IPS-15b (cell line): ENCODE results near the gene TTC21A.

Experiments used
- H3K27me3 ChIP-seq: one replicate; pipeline ENCODE4 v1.6.1; 2013; ENCODE audit warnings: low read length; ENCODE audit not compliant: control insufficient read depth, insufficient read depth
- H3K36me3 ChIP-seq: one replicate; pipeline ENCODE4 v1.6.1; 2013; ENCODE audit warnings: low read length; ENCODE audit not compliant: control insufficient read depth, insufficient read depth
- H3K4me1 ChIP-seq: one replicate; pipeline ENCODE4 v1.6.1; 2013; ENCODE audit warnings: mild to moderate bottlenecking, low read length; ENCODE audit not compliant: control insufficient read depth, insufficient read depth
- H3K4me3 ChIP-seq: one replicate; pipeline ENCODE4 v1.5.1; 2013; ENCODE audit warnings: low read depth, low read length
- H3K9ac ChIP-seq: one replicate; pipeline ENCODE4 v1.6.1; 2013; ENCODE audit warnings: low read depth, mild to moderate bottlenecking, low read length
- H3K9me3 ChIP-seq: one replicate; pipeline ENCODE4 v1.6.1; 2013; ENCODE audit warnings: mild to moderate bottlenecking, low read length; ENCODE audit not compliant: control insufficient read depth, insufficient read depth

The TTC21A gene

DNA sequence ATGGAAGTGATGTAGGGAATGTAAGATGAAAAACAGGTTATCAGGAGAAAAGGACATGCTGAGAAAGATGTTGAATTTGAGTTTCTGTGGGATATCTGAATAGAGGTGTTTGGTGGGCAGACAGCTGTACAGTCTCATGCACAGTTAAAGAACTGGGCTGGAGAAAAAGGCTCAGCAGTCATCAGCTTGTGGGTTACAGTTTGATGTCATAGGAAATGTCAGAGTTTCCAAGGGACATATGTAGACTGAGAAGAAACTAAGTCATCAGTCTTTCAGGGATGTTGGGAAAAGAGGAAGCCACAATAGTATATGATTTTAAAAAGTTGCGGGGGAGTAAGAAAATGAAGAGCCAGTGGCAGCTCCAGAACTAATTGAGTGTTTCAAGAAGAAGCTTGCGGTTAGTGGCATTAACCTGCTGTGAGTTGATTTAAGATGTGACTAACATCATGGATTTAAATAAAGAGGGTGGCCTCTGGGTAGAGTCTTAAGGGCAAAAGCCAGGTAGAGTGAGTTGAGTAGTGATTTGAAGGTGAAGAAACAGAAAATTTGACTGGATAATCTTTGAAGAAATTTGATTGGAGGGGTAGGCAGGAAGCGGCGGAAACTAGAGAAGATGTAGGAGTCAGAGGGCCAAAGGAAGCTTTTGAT lies 24.7 kb upstream of the TTC21A start:
- Histone ChIP-seq H3K4me1 (no peaks in the 10 kb centered on the region), H3K4me3 (no peak overlapping the region), H3K36me3 (peaks cover 11% of the 10 kb centered on the region), H3K9ac (no peak overlapping the region), H3K9me3 (no peaks in the 10 kb centered on the region), H3K27me3 (no peaks in the 10 kb centered on the region)

GRCh38 chr3:39086144-39086543 lies 21.3 kb upstream of the TTC21A start:
- Histone ChIP-seq H3K36me3 (peaks cover 21% of the 10 kb centered on the region), H3K4me3 (no peak overlapping the region), H3K27me3 (no peaks in the 10 kb centered on the region), H3K4me1 (no peaks in the 10 kb centered on the region), H3K9me3 (no peaks in the 10 kb centered on the region), H3K9ac (no peak overlapping the region)

DNA sequence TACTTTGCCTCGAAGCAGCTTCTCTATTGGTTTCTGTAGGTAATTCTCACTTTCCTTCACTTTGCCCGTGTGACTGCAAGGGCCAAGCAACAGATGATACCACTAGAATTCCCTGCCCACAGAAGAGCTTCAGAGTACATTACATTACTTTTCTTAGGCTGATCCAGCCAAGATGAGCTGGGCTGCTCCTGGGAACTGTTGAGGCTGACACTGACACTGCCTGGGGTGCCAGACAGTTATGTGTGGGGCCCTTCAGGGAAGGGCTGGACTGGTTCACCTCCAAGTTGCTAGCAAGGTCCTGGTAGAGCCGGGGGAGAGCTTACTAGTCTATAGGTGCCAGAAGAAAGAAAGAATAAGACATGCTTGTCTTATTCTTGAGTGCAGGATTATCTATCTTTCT lies 19.0 kb upstream of the TTC21A start:
- H3K4me1 ChIP-seq: no peaks in the 10 kb centered on the region
- no peak overlapping the region for H3K4me3 ChIP-seq
- H3K36me3 ChIP-seq: peaks cover 21% of the 10 kb centered on the region
- H3K9ac ChIP-seq: no peak overlapping the region
- no peaks in the 10 kb centered on the region for H3K27me3 ChIP-seq
- H3K9me3 ChIP-seq: no peaks in the 10 kb centered on the region

DNA sequence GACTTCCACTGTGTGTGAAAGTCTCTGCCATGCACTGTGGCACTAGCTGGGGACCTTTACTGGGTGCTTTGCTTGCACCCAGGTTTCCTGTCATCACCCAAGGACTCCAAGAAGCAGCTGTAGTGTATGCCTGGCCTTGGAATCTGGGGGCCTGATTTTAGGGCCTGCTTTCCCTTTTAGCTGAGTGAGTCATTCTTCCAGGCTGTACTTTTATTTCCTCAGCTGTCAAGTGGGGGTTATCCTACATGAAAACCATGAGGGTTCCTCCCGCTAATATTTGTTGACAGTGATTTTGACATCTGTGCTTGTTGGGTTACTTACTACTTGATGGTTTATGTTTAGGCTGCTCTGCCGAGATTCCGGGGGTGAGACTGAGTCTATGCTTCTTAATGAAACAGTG lies 18.6 kb upstream of the TTC21A start:
- Histone ChIP-seq H3K9me3 (no peaks in the 10 kb centered on the region), H3K4me3 (no peak overlapping the region), H3K9ac (no peak overlapping the region), H3K27me3 (no peaks in the 10 kb centered on the region), H3K4me1 (no peaks in the 10 kb centered on the region), H3K36me3 (peaks cover 21% of the 10 kb centered on the region)

GRCh38 chr3:39090922-39091321 lies 16.6 kb upstream of the TTC21A start:
- no peak overlapping the region for H3K4me3 ChIP-seq
- no peaks in the 10 kb centered on the region for H3K4me1 ChIP-seq
- H3K9me3 ChIP-seq: no peaks in the 10 kb centered on the region
- H3K36me3 ChIP-seq: peaks cover 28% of the 10 kb centered on the region
- no peak overlapping the region for H3K9ac ChIP-seq
- H3K27me3 ChIP-seq: no peaks in the 10 kb centered on the region

DNA sequence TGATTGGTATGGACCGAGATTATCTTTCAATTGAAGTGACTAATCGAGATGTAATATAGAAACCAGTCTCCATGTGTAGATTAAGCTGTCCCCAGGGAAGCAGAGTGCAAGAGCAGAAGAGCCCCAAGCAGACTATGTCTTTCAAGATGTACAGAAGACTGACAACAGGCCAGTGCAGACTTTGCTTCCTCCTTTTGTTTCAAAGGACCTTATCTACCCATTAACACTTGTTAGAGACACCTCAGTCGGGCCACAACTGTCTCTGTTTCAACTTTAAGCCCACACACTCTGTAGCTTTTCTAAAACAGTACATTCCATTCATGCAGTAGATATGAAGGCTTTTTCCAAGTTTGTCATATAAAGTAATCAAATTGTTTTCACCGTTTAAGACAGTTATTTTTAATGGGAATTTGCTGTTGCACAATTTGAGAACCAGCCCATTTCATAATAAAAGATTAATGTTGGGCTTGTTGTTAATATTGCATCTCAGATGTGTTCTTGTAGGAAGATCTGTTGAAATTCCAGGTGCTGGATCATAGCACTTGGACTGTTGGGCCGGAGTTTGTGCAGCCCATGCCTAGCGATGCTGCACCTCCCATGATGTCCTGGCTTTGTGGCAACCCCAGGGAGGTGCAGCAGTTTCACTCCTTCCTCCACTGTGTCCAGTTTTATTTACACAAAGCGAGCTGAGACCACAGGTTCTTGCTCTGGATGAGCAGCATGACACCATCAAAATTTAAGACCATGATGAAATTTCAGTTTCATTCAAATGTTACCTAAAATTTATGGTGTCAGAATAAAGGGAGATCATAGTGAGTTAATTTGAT lies 12.4 kb upstream of the TTC21A start:
- H3K27me3 ChIP-seq: no peaks in the 10 kb centered on the region
- no peak overlapping the region for H3K4me3 ChIP-seq
- no peaks in the 10 kb centered on the region for H3K9me3 ChIP-seq
- H3K36me3 ChIP-seq: peaks cover 25% of the 10 kb centered on the region
- no peak overlapping the region for H3K9ac ChIP-seq
- no peaks in the 10 kb centered on the region for H3K4me1 ChIP-seq

DNA sequence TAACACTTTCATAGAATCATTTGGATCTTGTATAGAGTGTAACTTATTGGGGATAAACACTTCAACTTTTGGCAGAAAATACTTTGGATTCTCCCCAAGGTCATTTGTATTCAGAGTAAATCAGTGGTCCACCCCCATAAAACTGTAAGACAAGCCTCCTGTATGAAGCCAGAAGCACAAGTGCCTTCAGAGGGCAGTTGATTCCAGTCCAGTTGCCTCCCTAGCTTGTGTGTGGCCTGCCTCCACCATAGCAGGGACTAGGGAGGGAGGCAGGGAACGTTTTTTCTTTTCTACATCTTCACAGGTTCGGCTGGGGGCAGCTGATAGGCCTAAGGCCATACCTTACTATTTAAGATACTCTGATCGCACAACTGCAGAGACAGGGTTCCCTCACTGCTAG lies 11.7 kb upstream of the TTC21A start:
- Histone ChIP-seq H3K36me3 (peaks cover 25% of the 10 kb centered on the region), H3K4me3 (no peak overlapping the region), H3K4me1 (no peaks in the 10 kb centered on the region), H3K9ac (no peak overlapping the region), H3K9me3 (no peaks in the 10 kb centered on the region), H3K27me3 (no peaks in the 10 kb centered on the region)

GRCh38 chr3:39096775-39097174 lies 10.7 kb upstream of the TTC21A start:
- no peaks in the 10 kb centered on the region for H3K4me1 ChIP-seq
- H3K9ac ChIP-seq: no peak overlapping the region
- peaks cover 25% of the 10 kb centered on the region for H3K36me3 ChIP-seq
- H3K9me3 ChIP-seq: no peaks in the 10 kb centered on the region
- H3K4me3 ChIP-seq: no peak overlapping the region
- no peaks in the 10 kb centered on the region for H3K27me3 ChIP-seq

DNA sequence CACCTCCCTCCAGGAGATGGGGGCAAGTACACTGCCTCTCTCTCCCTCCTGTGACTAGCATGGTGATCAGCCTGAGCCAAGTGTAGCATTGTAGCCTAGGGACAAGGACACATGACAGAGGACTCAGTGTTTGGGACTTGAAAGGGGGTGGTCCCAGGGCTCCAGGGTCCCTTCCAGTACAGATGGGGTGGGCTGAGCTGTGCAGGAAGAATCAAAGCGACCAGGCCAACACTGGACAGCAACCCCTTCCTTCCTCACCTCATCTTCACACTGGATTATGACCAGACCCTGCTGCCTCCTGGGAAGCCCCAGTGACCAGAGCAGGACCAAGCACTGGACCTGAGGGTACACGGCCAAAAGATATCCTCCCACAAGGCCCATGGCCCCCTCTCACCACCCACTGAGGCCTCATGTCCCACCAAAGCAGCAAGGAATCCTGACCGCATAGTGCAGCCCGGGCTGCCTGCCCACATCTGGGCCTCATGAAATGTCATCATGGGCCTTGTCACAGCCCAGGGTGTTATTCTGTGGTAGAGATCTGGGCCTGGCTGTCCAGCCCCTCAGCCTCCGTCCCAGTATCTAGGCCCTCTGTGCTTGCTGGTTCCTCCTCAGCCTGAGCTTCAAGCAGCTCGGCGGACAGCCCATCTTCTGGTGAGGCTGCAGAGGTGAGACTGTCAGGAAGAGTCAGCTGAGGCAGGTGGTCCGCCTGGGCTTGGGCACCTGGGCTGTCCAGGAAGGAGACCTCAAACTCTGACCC lies 9.6 kb upstream of the TTC21A start:
- no peak overlapping the region for H3K9ac ChIP-seq
- H3K4me3 ChIP-seq: no peak overlapping the region
- H3K36me3 ChIP-seq: peaks cover 25% of the 10 kb centered on the region
- no peaks in the 10 kb centered on the region for H3K4me1 ChIP-seq
- no peaks in the 10 kb centered on the region for H3K27me3 ChIP-seq
- H3K9me3 ChIP-seq: no peaks in the 10 kb centered on the region

GRCh38 chr3:39098473-39099000 lies 8.9 kb upstream of the TTC21A start:
- no peak overlapping the region for H3K9ac ChIP-seq
- H3K4me1 ChIP-seq: no peaks in the 10 kb centered on the region
- H3K4me3 ChIP-seq: no peak overlapping the region
- no peaks in the 10 kb centered on the region for H3K27me3 ChIP-seq
- peaks cover 25% of the 10 kb centered on the region for H3K36me3 ChIP-seq
- no peaks in the 10 kb centered on the region for H3K9me3 ChIP-seq

GRCh38 chr3:39099242-39099641 lies 8.2 kb upstream of the TTC21A start:
- no peak overlapping the region for H3K4me3 ChIP-seq
- no peaks in the 10 kb centered on the region for H3K4me1 ChIP-seq
- H3K36me3 ChIP-seq: peaks cover 25% of the 10 kb centered on the region
- H3K9me3 ChIP-seq: no peaks in the 10 kb centered on the region
- H3K9ac ChIP-seq: no peak overlapping the region
- no peaks in the 10 kb centered on the region for H3K27me3 ChIP-seq
